OCI-LY7 (cell line): Measurements from ENCODE around the gene WEE2. TPM values are rescaled to one million over a fixed set of nuclear protein-coding genes. Genes with fewer than 3 reads are reported as not detected.

Experiments used
- BruUV-seq: library from RNA; stranded (reverse); fragments of 400-500 nt; replicated peaks from 2 replicates; lab custom pipeline; 2021; lab: Mats Ljungman, UMichigan
- CTCF ChIA-PET: fragments of 300-600 bp; sonication (Branson Sonifier 250); formaldehyde crosslinking; loops from one replicate; lab custom pipeline; 2022; ENCODE audit warnings: antibody characterized with exemption; ENCODE audit not compliant: unreplicated experiment; lab: Charles Lee
- POLR2A ChIA-PET: fragments of 300-600 bp; sonication (Branson Sonifier 250); formaldehyde crosslinking; loops from one replicate; lab custom pipeline; 2022; ENCODE audit warnings: antibody characterized with exemption; lab: Charles Lee
- DNase-seq: peaks from one replicate; pipeline ENCODE4 v3.0.0-alpha.2; 2015; ENCODE audit warnings: low spot score
- H2AFZ ChIP-seq: fragments of 200-600 bp; sonication (generic), shearing (Covaris generic); 2 replicates; pipeline ENCODE4 v1.6.1; 2014; ENCODE audit warnings: mild to moderate bottlenecking, antibody characterized with exemption, low read length, moderate library complexity
- H3K27ac ChIP-seq: fragments of 200-600 bp; sonication (generic); 2 replicates; pipeline ENCODE4 v1.5.1; 2014; ENCODE audit warnings: mixed run types, low read depth, mild to moderate bottlenecking, moderate library complexity, low read length, inconsistent platforms; ENCODE audit not compliant: poor library complexity, severe bottlenecking
- H3K36me3 ChIP-seq: fragments of 200-600 bp; sonication (generic); 2 replicates; pipeline ENCODE4 v1.6.1; 2014; ENCODE audit warnings: mild to moderate bottlenecking, antibody characterized with exemption, low read length, moderate library complexity, mixed read lengths; ENCODE audit not compliant: insufficient read depth
- H3K4me1 ChIP-seq: fragments of 200-600 bp; sonication (generic); 2 replicates; pipeline ENCODE4 v1.5.1; 2014; ENCODE audit warnings: mild to moderate bottlenecking, low read length; ENCODE audit not compliant: insufficient read depth, poor library complexity, severe bottlenecking
- H3K4me2 ChIP-seq: fragments of 200-600 bp; sonication (generic); 2 replicates; pipeline ENCODE4 v1.6.1; 2014; ENCODE audit warnings: mild to moderate bottlenecking, low read length
- H3K4me3 ChIP-seq: fragments of 200-600 bp; sonication (generic); 2 replicates; pipeline ENCODE4 v1.5.1; 2014; ENCODE audit warnings: mild to moderate bottlenecking, low read depth, low read length; ENCODE audit not compliant: poor library complexity, severe bottlenecking
- H3K79me2 ChIP-seq: fragments of 200-600 bp; sonication (generic); 2 replicates; pipeline ENCODE4 v1.6.1; 2016; ENCODE audit warnings: low read depth, mild to moderate bottlenecking, low read length, moderate library complexity, mixed read lengths; ENCODE audit not compliant: insufficient read depth
- H3K9me2 ChIP-seq: fragments of 200-600 bp; sonication (generic); 2 replicates; pipeline ENCODE4 v1.6.1; 2016; ENCODE audit warnings: mild to moderate bottlenecking, low read length, mixed read lengths; ENCODE audit not compliant: insufficient read depth
- H3K9me3 ChIP-seq: fragments of 200-600 bp; sonication (generic); 2 replicates; pipeline ENCODE4 v1.6.1; 2014; ENCODE audit warnings: mild to moderate bottlenecking, mixed run types, low read length, mixed read lengths
- H4K20me1 ChIP-seq: fragments of 200-600 bp; sonication (generic); 2 replicates; pipeline ENCODE4 v1.6.1; 2014; ENCODE audit warnings: mild to moderate bottlenecking, antibody characterized with exemption, low read length, moderate library complexity, mixed read lengths; ENCODE audit not compliant: insufficient read depth
- CTCF ChIP-seq: fragments of 200-600 bp; sonication (generic); conservative IDR thresholded peaks from 2 replicates; pipeline ENCODE4 v1.5.1; 2014; ENCODE audit warnings: mild to moderate bottlenecking, antibody characterized with exemption, low read length, moderate library complexity, mixed read lengths
- EZH2phosphoT487 ChIP-seq: fragments of 200-600 bp; sonication (generic); IDR thresholded peaks from 2 replicates; pipeline ENCODE4 v1.6.1; 2018; ENCODE audit warnings: low read depth, borderline replicate concordance, mild to moderate bottlenecking, mixed run types, antibody characterized with exemption, low read length, moderate library complexity, mixed read lengths
- intact Hi-C: fragments of 100-400 bp; cut with micrococcal nuclease; formaldehyde crosslinking; loops from one replicate; pipeline ENCODE4 v1.10.0; 2022; ENCODE audit not compliant: unreplicated experiment
- total RNA-seq, 2 experiments: library from RNA; depleted of rRNA in 1 of 2; stranded (reverse); fragments of >200 nt in 1 of 2; shearing (Covaris generic) in 1 of 2; gene quantifications; 2 replicates each; pipeline ENCODE4 v1.2.3, GENCODE V29; 2014 to 2022

The WEE2 gene
- total RNA-seq, 2 experiments from 2014 or later, result not detected

GRCh38 chr7:141673346-141673745 lies 34.8 kb upstream of the WEE2 start:
- intact Hi-C loops, result no loop called here
- BruUV-seq, result no TSS peak

GRCh38 chr7:141674171-141674671 lies 33.9 kb upstream of the WEE2 start:
- POLR2A ChIA-PET, result interaction anchor here (0.6 to 0.7 kb wide), 2 partner anchors 121 to 226 kb away, joined by 3 read pairs; no protein-coding TSS in a partner anchor
- Histone ChIP-seq H3K4me1 (no peaks in the 10 kb centered on the region), H3K79me2 (no peaks in the 10 kb centered on the region), H4K20me1 (no peaks in the 10 kb centered on the region), H3K9me2 (no peaks in the 10 kb centered on the region), H2AFZ (no peak overlapping the region), H3K4me2 (no peak overlapping the region), H3K27ac (no peak overlapping the region), H3K36me3 (no peaks in the 10 kb centered on the region), H3K9me3 (no peaks in the 10 kb centered on the region), H3K4me3 (no peak overlapping the region)
- BruUV-seq, result no TSS peak
- intact Hi-C loops, result no loop called here
- no peak for DNase-seq
- CTCF ChIA-PET, result no interaction called here
- no peak for TF ChIP-seq CTCF

More at GRCh38 chr7:141673346-141673745, 34.8 kb upstream of the WEE2 start:
- no peak for DNase-seq
- H3K9me2 ChIP-seq, result no peaks in the 10 kb centered on the region
- TF ChIP-seq EZH2phosphoT487 (no peak), CTCF (no peak)
- no peak overlapping the region for H3K27ac ChIP-seq
- CTCF ChIA-PET, result no interaction called here
- no peaks in the 10 kb centered on the region for H4K20me1 ChIP-seq
- H3K4me2 ChIP-seq, result no peak overlapping the region
- H3K4me1 ChIP-seq, result no peaks in the 10 kb centered on the region
- POLR2A ChIA-PET, result interaction anchor here (0.6 kb wide), 1 partner anchor 73 kb away, joined by 3 read pairs; no protein-coding TSS in a partner anchor
- H3K79me2 ChIP-seq, result no peaks in the 10 kb centered on the region
- H3K9me3 ChIP-seq, result no peaks in the 10 kb centered on the region
- no peak overlapping the region for H3K4me3 ChIP-seq
- no peaks in the 10 kb centered on the region for H3K36me3 ChIP-seq
- no peak overlapping the region for H2AFZ ChIP-seq

- H3K79me2 ChIP-seq, result no peaks in the 10 kb centered on the region
- H2AFZ ChIP-seq, result no peak overlapping the region
- peak; percentile 5 for DNase-seq
- BruUV-seq, result no TSS peak
- no peak overlapping the region for H3K27ac ChIP-seq
- H3K36me3 ChIP-seq, result no peaks in the 10 kb centered on the region
- H3K4me3 ChIP-seq, result no peak overlapping the region
- no peaks in the 10 kb centered on the region for H4K20me1 ChIP-seq
- ChIA-PET CTCF (no interaction called here), POLR2A (no interaction called here)
- intact Hi-C loops, result no loop called here
- TF ChIP-seq CTCF, result peak; percentile 76
- no peak for TF ChIP-seq EZH2phosphoT487
- H3K9me3 ChIP-seq, result no peaks in the 10 kb centered on the region
- H3K9me2 ChIP-seq, result no peaks in the 10 kb centered on the region
- H3K4me2 ChIP-seq, result no peak overlapping the region
- no peaks in the 10 kb centered on the region for H3K4me1 ChIP-seq
These were observed 33.5 kb upstream of the WEE2 start for GRCh38 chr7:141674702-141675101.
